Smooth muscle cell of the brain vasculature (primary cell): ENCODE measurements around the gene DPYSL5.
"Not testable (repeated sequence)": the region's sequence is repeated elsewhere in the genome, so short reads cannot be mapped to it uniquely, and the experiment has no call there.

ENCODE experiments used
- DNase-seq: peaks from one replicate; pipeline ENCODE4 v3.0.0-alpha.2; 2012; ENCODE audit warnings: low read depth, low spot score

The DPYSL5 gene

GRCh38 chr2:26847655-26848335 lies at the start of gene DPYSL5:
TSS of gene DPYSL5 (plus strand) at chr2:26848132. CDS start at chr2:26898500, 50,368 bp downstream.
- DNase-seq = no peak

DNA sequence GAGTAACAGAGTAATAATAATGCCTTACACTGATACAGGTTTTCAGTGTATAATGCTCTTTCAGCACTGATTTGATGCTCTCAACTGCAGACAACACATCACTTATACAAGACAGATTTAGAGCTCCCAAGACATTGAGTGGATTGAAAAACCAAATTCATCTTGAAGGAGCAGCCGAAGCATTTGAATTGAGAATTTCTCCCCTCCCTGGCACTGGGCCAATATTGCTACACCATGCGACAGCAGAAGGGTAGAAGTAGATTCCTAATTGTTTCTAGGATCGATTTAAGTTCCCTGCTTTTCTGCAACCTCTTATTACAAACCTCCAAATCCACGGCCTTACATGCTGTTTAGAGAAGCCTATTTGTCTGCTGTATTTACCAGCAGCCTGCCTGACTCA lies 46.6 kb upstream of the DPYSL5 start:
- no peak for DNase-seq

DNA sequence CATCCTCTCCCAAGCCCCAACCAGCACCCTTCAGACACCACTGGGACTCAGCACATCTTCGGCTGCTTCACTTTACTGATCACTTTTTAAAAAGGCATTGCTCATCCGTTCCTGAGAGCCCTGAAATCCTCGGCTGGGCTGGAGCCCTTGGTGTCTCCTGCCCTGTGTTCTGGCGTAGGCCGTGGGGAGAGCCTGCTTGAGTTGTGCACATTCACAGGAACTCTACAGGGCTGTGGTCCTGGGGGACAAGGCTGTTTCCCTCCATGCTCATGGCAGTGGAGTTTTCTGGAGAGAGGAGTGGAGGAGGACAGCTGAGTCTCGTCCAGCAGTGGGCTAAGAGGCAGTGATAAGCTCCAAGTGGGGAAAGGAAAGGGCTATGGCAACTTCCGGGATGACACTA lies 46.1 kb upstream of the DPYSL5 start:
- no peak for DNase-seq

- DNase-seq = no peak
Observed at GRCh38 chr2:26805241-26805676, 42.7 kb upstream of the DPYSL5 start.

DNA sequence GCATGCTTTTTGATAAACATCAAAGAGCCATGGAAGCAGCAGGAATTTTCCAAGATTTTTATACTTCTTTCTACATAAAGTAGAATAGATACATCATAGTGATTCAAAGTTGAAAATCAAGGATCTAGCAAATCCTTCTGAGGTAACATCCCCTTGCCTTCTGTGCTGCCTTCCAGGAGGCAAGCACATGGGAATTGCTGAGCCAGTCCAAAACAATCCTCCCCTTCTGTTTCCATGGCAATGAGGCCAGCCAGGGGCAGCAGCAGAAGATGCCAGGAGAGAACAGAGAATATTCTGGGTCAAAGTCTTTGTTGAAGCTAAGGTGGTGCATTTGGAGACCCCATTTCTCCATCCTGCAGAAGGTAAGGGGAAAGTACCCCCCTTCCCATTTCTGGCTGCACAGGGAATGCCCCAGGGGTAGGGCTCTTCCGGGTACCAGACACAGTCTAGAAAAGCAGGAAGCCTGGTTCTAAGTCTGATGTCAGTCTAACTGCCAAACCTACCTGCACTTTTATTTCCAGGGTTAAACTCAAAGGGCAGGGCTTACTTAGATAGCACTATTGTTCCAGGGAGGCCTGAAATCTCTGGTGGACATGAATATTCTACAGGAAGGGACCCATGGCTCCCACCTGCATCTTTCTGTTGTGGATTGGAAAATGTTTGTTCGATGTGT lies 40.0 kb upstream of the DPYSL5 start:
- peak; percentile 4 for DNase-seq

GRCh38 chr2:26809211-26809610 lies 38.7 kb upstream of the DPYSL5 start:
- no peak for DNase-seq

DNA sequence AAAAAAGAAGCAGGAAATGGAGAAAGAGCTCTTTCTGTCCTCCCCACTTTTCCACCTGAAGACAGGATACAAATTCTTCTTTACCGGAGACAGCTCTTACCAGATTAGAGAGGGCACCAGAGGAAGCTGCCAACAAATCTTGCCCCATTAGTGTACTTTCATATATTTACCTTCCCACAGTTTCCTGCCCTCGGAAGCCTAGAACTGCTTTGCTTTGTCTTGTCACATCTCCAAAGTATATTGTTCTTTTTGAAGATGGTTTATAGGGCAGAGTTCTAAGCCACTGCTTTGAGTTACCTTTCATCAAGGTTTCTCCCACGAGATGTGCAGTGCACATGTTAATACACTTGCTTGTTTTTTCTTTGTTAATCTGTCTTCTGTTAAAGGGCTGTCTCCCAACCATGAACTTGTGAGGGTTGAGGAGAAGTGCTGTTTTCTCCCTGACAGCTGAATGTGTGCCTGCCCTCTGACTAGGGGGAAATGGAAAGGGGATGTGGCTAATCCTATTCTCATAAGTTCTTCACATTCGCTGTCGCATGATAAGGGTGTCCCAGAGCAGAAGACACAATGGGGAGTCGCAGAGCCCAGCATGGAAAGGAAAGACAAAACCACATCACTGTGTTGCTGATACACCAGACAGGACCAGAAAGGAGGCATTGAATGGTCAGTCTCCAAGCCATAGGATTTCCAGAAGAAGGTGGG lies 37.9 kb upstream of the DPYSL5 start:
- DNase-seq = no peak

DNA sequence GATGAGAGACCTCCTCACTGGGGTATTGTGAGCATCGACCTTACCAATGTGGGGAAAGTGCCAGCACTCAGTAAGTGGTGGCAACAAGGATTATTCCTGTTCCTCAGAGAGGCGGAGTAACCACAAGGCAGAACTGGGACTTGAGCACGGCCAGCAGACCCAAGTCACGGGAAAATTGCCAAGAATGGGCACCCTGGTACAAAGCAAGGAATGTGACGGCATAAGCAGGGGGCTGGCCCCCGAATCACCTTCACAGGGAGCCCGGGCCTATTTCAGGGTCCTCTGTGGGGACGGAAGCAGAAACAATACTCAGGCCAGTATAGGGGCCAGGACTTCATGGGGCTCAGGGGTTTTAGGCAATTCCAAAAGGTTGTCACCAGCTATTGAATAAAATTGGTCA lies 36.7 kb upstream of the DPYSL5 start:
- DNase-seq = no peak

DNA sequence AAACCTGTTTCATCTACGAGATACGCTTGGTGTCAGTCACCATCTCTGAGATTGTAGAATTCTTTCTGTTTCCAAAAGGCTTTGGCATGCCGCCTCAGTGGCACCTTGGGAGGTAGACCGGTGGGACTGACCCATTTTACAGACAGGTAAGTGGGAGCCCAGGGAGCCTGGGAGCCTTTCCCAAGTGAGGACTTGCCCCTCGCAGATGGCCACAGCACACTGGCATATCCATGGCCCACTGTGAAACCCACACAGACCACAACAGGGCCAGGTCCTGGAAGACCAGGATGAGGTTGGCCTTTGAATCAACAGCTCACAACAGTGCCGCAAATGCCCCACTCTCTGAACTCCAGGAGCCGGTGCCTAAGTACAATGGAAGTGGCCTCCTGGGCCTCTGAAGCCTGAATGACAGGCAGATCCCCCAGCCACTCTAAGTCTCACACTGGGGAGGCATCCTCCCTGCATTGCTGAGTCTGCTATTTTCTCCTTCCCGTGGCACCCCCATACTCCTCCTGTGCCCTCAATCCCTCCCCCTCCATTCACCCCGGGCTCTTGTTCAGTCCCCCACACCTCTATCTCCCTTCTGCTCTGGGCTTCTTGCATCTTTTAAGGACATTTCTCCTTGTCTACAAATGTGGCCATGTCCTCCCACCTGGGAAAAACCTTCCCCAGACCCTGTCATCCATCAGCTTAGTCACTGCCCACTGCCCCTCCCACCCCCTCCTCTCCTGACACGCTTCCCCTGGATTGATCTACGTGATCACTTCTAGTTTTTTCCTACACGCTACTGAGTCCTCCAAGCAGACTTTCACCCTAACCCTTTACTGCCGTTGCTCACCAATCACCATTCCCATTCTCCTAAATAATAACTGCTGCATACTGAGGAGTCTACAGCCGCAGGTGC lies 35.9 kb upstream of the DPYSL5 start:
- DNase-seq = no peak

DNA sequence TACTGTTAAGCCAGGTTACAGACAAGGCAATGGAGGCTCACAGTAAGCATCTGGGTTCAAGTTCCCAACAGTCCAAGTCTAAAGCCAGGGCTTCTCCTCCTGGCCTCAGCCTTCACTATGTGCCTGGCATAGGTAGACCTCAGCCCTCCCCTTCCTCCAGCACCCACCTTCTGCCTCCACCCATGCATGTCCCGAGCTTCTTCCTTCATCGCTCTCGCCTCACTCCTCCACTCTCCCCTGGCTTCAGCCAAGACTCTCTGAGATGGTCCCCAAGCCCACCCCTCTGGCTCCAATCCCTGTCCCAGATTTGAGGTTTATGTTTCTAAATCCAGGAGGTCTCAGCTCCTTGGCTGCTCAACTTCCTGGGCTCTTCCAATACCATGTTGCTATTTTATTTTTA lies 35.2 kb upstream of the DPYSL5 start:
- DNase-seq = no peak

GRCh38 chr2:26814072-26814765 lies 33.7 kb upstream of the DPYSL5 start:
- DNase-seq = not testable (repeated sequence)

DNA sequence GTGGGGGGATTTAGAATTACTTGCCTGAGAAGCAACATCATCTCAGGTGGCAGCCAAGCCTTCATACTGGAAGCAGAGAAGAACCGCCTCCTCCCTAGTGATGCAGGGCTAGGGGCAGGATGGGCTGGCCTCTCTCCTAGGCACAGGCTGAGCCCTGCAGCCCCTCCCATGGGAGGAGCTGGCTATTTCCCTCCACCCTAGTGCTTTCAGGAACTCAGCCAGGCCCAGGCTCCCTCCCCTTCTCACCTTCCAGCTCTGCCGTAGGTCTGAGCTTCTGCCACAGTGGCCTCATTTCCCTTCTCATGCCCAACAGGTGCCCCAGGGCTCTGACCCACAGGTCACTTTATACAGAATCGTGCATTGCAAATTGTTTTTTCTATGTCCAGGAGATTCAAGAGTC lies 31.0 kb upstream of the DPYSL5 start:
- no peak for DNase-seq

- no peak for DNase-seq
Observed at GRCh38 chr2:26818255-26818654, 29.7 kb upstream of the DPYSL5 start.

DNA sequence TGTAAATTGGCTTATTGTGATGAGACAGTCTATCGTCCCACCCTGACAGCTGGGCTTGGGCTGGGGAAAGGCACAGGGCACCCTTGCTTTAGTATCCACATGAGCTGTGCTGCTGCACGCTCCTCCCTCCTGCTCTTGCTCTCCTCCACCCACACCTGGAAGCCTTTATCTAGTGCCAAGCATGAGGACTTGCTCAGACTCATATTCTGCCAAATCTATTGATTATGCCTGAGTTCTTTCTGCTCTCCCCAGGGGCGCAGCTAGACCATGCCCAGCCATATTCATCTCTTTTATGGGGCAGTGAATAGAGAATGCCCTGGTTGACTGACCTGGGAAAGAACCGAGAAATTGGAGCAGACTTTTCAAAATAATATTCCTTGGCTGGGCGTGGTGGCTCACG lies 29.0 kb upstream of the DPYSL5 start:
- no peak for DNase-seq

- DNase-seq = no peak
Observed at GRCh38 chr2:26820932-26821331, 27.0 kb upstream of the DPYSL5 start.

DNA sequence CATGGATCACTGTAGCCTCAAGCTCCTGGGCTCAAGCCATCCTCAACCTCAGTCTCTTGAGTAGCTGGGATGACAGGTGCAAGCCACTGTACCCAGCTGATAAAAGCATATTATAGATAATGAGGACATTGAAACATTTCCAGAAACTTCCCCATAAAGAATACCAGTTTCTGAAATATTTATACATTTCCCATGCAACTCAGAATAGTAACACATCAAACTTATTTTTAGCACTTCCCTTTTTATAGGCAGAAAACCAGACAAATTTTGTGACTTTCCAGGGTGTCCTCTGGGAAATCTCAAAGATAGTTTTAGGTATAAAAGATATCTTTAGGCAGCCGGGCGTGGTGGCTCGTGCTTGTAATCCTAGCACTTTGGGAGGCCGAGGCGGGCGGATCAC lies 25.1 kb upstream of the DPYSL5 start:
- no peak for DNase-seq

DNA sequence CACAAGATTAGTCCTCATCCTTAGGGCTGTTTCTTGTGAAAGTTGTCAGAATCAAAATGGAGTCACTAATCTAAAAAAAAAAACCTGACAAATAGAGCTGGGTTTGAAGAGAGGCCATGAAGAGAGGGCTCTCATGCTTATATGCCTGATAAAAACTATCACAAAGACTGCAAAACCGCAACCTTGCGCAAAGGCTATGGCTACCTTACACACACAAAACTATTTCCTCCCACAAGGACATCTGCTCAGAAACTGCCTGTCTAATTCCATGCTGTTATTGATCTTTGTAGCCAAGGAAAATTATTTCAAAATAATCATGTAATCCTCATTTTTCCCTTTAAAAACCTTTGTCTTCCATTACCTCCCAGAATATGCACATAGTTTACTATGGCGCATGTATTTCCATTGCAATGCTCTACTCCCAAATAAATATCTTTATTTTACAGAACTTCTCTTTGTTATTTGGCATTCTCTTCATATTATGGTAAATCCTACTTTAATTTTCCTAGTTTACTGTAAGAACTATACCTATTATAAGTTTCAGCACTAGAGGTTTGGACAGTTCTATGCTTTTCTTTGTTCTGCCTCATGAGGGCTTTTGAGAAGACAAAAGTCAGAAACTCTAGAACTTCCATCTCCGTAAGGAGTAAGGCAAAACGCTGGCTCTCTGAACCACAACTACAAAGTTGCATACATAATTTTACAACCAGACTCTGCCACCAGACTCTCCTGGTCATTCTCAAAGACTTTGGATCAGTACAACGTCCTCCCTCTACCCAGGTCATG lies 9.6 kb upstream of the DPYSL5 start:
- DNase-seq = no peak

GRCh38 chr2:26840937-26841610 lies 6.9 kb upstream of the DPYSL5 start:
- DNase-seq = no peak

GRCh38 chr2:26843041-26843440 lies 4.9 kb upstream of the DPYSL5 start:
- no peak for DNase-seq

GRCh38 chr2:26845021-26845420 lies 2.9 kb upstream of the DPYSL5 start:
- DNase-seq = no peak
